Heart right ventricle (tissue), 16 donors: ENCODE data around the gene SPTLC1. TPM values are rescaled to one million over a fixed set of nuclear protein-coding genes. Genes with fewer than 3 reads are reported as not detected.

ENCODE experiments used
- ATAC-seq, 8 donors: fragments of 200-7000 bp; cut with Tn5 transposase; one replicate each; pipeline ENCODE4 v1.9.1; 2020; ENCODE audit warnings: mild to moderate bottlenecking in 8 of 8, moderate library complexity in 8 of 8, moderate number of reproducible peaks in 1 of 8
- DNase-seq, 2 donors: peaks; one replicate each; pipeline ENCODE4 v3.0.0-alpha.2; 2020
- H3K27ac ChIP-seq, 10 donors: fragments of 200-600 bp; sonication (generic) in 2 of 10; one replicate each; pipeline versions ENCODE4 v1.5.0 to v1.8.0; 2020 to 2022; ENCODE audit warnings: mild to moderate bottlenecking in 3 of 10
- H3K27me3 ChIP-seq, 7 donors: fragments of 200-600 bp; one replicate each; pipeline ENCODE4 v1.8.0; 2021 to 2022; ENCODE audit warnings: mild to moderate bottlenecking in 2 of 7
- H3K36me3 ChIP-seq, 9 donors: fragments of 200-600 bp; sonication (generic) in 1 of 9; one replicate each; pipeline versions ENCODE4 v1.5.0 to v1.8.0; 2020 to 2022; ENCODE audit warnings: mild to moderate bottlenecking in 2 of 9
- H3K4me1 ChIP-seq, 9 donors: fragments of 200-600 bp; sonication (generic) in 1 of 9; one replicate each; pipeline versions ENCODE4 v1.5.0 to v1.8.0; 2020 to 2022; ENCODE audit warnings: mild to moderate bottlenecking in 4 of 9
- H3K4me3 ChIP-seq, 10 donors: fragments of 200-600 bp; sonication (generic) in 2 of 10; one replicate each; pipeline versions ENCODE4 v1.5.0 to v1.8.0; 2020 to 2022; ENCODE audit warnings: mild to moderate bottlenecking in 7 of 10, moderate library complexity in 2 of 10
- H3K9me3 ChIP-seq, 11 donors: fragments of 200-600 bp in 10 of 11; sonication (generic) in 2 of 11; one replicate each; pipeline versions ENCODE4 v1.5.0 to v1.8.0; 2013 to 2022; ENCODE audit warnings: mild to moderate bottlenecking in 2 of 11, control low read depth in 1 of 11, moderate library complexity in 1 of 11
- WGBS, 2 donors: extraction: QIAGEN DNeasy Blood & Tissue Kit; methylation state at CpG; one replicate each; pipeline ENCODE4 v1.1.7; 2013; ENCODE audit warnings: inconsistent platforms in 1 of 2; 5-methylcytosine and 5-hydroxymethylcytosine counted together
- intact Hi-C, 10 donors: fragments of 100-400 bp; cut with DNase I; formaldehyde crosslinking; loops; one replicate each; pipeline versions ENCODE4 v1.11.1 to v1.14.2; 2022
- polyA plus RNA-seq, 2 donors: library from polyadenylated mRNA; stranded (reverse); fragments of 200-250 nt; gene quantifications; one replicate each; pipeline ENCODE4 v1.2.3, GENCODE V29; 2013
- total RNA-seq, 10 donors: library from RNA; stranded (reverse); fragmentation: NEBNext Ultra II Directional in 3 of 10; extraction: Animal tissue kit (Norgen Biotek cat#: 25700) in 3 of 10; gene quantifications; one replicate each; pipeline versions ENCODE4 v1.2.1 to v1.2.4, GENCODE V29; 2021 to 2023
- TF ChIP-seq, protein P1 (sequence below), 9 donors: fragments of 200-600 bp; sonication (generic) in 2 of 9; IDR thresholded peaks; one replicate each; pipeline versions ENCODE4 v1.5.0 to v1.8.0; 2021 to 2022; ENCODE audit warnings: antibody characterized with exemption in 9 of 9, mild to moderate bottlenecking in 5 of 9, moderate library complexity in 1 of 9
- donor health status: Arrhythmogenic right ventricular cardiomyopathy.
- donor health status: ischemic (EF 13 %, LVEDD 7.1; RV severe dilation, severe dysfunction).
- donor health status: healthy with polysubstance abuse.
- donor health status: DM: no; HTN: yes; CAD: no.
- donor health status: DM: no; HTN: no; CAD: no.
- donor health status: ischemic (EF 25% LVEDD 6.9; RV normal size, moderate dysfunction).
- donor health status: ischemic (EF 25% LVEDD 5.7; RV mildly dilated, moderate dysfunction).
- donor health status: healthy.
- donor health status: DM: yes; HTN: yes; CAD: no.
- donor health status: Ischemic cardiomyopathy.
- donor health status: ischemic (EF 35%, LVEDD 5.7; RV mildly dilated, moderate dysfunction).
- donor health status: nonischemic (EF 11% LVEDD 7.7; RV severe dilation, severe dysfunction).
- donor health status: DM: yes; HTN: yes; CAD: no.
- donor health status: PGD.
- donor health status: ischemic (EF 29% LVEDD 5.4; RV normal size, mild dysfunction).
- donor health status: nonischemic (EF 23%, LVEDD 6.1; RV moderate dilation, normal function).

SPTLC1 gene
- total and polyA plus RNA-seq, 12 donors, result 17.1 to 28.1 (median 23.0) TPM

GRCh38 chr9:92042260-92042659, 73.0 kb downstream of the SPTLC1 start:
- TF ChIP-seq, protein P1, sequence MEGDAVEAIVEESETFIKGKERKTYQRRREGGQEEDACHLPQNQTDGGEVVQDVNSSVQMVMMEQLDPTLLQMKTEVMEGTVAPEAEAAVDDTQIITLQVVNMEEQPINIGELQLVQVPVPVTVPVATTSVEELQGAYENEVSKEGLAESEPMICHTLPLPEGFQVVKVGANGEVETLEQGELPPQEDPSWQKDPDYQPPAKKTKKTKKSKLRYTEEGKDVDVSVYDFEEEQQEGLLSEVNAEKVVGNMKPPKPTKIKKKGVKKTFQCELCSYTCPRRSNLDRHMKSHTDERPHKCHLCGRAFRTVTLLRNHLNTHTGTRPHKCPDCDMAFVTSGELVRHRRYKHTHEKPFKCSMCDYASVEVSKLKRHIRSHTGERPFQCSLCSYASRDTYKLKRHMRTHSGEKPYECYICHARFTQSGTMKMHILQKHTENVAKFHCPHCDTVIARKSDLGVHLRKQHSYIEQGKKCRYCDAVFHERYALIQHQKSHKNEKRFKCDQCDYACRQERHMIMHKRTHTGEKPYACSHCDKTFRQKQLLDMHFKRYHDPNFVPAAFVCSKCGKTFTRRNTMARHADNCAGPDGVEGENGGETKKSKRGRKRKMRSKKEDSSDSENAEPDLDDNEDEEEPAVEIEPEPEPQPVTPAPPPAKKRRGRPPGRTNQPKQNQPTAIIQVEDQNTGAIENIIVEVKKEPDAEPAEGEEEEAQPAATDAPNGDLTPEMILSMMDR (IDR thresholded peaks at IDR 0.05), result no peak
- WGBS, 2 donors, result 93 to 100% methylated on average over 1 of the region's 1 CpG
- Histone ChIP-seq H3K4me3 (no peak overlapping the region), H3K27ac (no peak overlapping the region), H3K27me3 (no peaks in the 10 kb centered on the region), H3K4me1 (no peaks in the 10 kb centered on the region), H3K36me3 (peaks cover 0 to 95% (median 48%) of the 10 kb centered on the region in 9 donors), H3K9me3 (peaks cover 0 to 28% (median 15%) of the 10 kb centered on the region in 11 donors)
- DNase-seq, result no peak
- ATAC-seq, result no peak
- intact Hi-C loops, result no loop called here

GRCh38 chr9:92036756-92037155, 78.5 kb downstream of the SPTLC1 start:
- whole genome bisulfite sequencing, 2 donors, result 79 to 80% methylated on average over 2 of the region's 2 CpGs
- no peak for DNase-seq
- Histone ChIP-seq H3K9me3 (peaks cover 0 to 11% (median 6%) of the 10 kb centered on the region in 11 donors), H3K27me3 (no peaks in the 10 kb centered on the region), H3K4me3 (no peak overlapping the region), H3K4me1 (no peaks in the 10 kb centered on the region), H3K36me3 (peaks cover 0 to 95% (median 20%) of the 10 kb centered on the region in 9 donors), H3K27ac (peak overlapping the region; percentile 13 to 70 (median 32))
- ATAC-seq, result no peak
- TF ChIP-seq, protein P1 (IDR thresholded peaks at IDR 0.05), result no peak
- intact Hi-C loops, result loop anchor here in 1 of 10 donors (10.0 kb wide), 1 partner anchor 78 kb away; the partner anchor contains the start of gene SPTLC1

GRCh38 chr9:92036411-92036746, 78.8 kb downstream of the SPTLC1 start:
- no peak for DNase-seq
- H3K4me1 ChIP-seq, result no peaks in the 10 kb centered on the region
- TF ChIP-seq, protein P1 (IDR thresholded peaks at IDR 0.05), result no peak
- peak overlapping the region; percentile 13 to 70 (median 32) for H3K27ac ChIP-seq
- ATAC-seq, result peak in 6 of 8 donors; percentile 20 to 61 (median 46)
- peaks cover 0 to 95% (median 20%) of the 10 kb centered on the region in 9 donors for H3K36me3 ChIP-seq
- 78 to 90% methylated on average over 5 of the region's 5 CpGs for WGBS, 2 donors
- intact Hi-C loops, result loop anchor here in 1 of 10 donors (10.0 kb wide), 1 partner anchor 78 kb away; the partner anchor contains the start of gene SPTLC1
- H3K4me3 ChIP-seq, result peak overlapping the region in 1 of 10 donors; percentile 7
- H3K27me3 ChIP-seq, result no peaks in the 10 kb centered on the region
- H3K9me3 ChIP-seq, result peaks cover 0 to 7% (median 2%) of the 10 kb centered on the region in 11 donors

DNA sequence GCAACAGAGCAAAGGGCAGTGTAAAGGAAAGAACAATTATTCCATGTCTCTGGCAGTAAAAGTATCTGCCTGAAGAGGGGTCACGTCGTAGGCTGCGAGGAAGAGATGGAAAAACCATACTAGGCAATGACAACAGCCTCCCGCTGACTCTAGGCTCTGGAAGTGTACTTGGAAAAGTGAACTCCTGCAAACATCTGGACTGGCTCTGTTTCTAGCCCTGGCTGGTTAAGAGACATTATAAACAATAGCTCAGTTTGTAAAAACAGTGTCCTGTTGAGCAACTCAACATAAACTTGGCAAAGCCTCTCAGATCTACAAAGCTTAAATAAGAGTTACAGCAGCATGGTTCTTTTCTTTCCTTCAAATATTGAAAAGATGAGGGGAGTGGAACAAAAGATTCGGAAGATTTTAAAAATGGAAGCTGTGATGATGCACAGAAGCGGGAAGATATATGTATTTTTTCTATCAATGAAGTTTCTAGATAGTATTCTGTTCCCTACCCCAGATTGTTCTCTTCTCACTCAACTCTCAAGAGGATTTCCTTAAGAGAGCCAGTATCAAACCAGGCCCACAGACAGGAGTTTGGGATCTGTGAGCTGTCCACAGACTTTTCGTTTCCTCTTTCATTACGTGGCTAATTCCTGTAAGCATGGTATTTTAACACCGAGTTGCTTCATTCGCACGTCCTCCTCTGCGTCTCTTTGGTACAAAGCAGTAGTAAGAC, 79.4 kb downstream of the SPTLC1 start:
- peaks cover 0 to 95% (median 20%) of the 10 kb centered on the region in 9 donors for H3K36me3 ChIP-seq
- DNase-seq (peak in 1 of 2 donors; percentile 19), ATAC-seq (peak; percentile 75 to 89 (median 82))
- peaks cover 0 to 2% (median 0%) of the 10 kb centered on the region in 11 donors for H3K9me3 ChIP-seq
- H3K4me1 ChIP-seq, result no peaks in the 10 kb centered on the region
- intact Hi-C loops, result loop anchor here in 1 of 10 donors (10.0 kb wide), 1 partner anchor 79 kb away; the partner anchor contains the start of gene SPTLC1
- peak overlapping the region in 8 of 10 donors; percentile 13 to 70 (median 36) for H3K27ac ChIP-seq
- WGBS, 2 donors, result 78 to 81% methylated on average over 12 of the region's 12 CpGs
- no peaks in the 10 kb centered on the region for H3K27me3 ChIP-seq
- TF ChIP-seq, protein P1 (IDR thresholded peaks at IDR 0.05), result no peak
- H3K4me3 ChIP-seq, result peak overlapping the region in 1 of 10 donors; percentile 7
